Mammary epithelial cell (primary cell): ENCODE results near the gene URB2.

Source experiments
- CTCF ChIP-seq, 2 donors: IDR thresholded peaks in 1 of 2; conservative IDR thresholded peaks in 1 of 2; 2 replicates each; pipeline ENCODE4 v1.5.1; 2011 to 2012; ENCODE audit warnings: inconsistent platforms in 2 of 2, low read length in 2 of 2, mild to moderate bottlenecking in 2 of 2, control low read depth in 1 of 2, low read depth in 1 of 2; ENCODE audit not compliant: insufficient read depth in 1 of 2; ENCODE audit errors: extremely low read depth in 1 of 2
- EZH2 ChIP-seq: IDR thresholded peaks from 2 replicates; pipeline ENCODE4 v1.6.1; 2012; ENCODE audit warnings: low read length, inconsistent platforms, borderline replicate concordance

- no peak for TF ChIP-seq CTCF (conservative IDR thresholded peaks at IDR 0.05 in 1 of 2, IDR thresholded peaks at IDR 0.05 in 1 of 2; ENCODE audit: extremely low read depth in 1 of 2, insufficient read depth in 1 of 2, low read depth in 1 of 2, low read length in 2 of 2)
- TF ChIP-seq EZH2: no peak
These were observed 754 bp upstream of the URB2 start for GRCh38 chr1:229625071-229625914.
